GM21367 (cell line): Measurements from ENCODE around the gene EXOC3L4.
"Not testable (repeated sequence)": the region's sequence is repeated elsewhere in the genome, so short reads cannot be mapped to it uniquely, and the experiment has no call there.

ENCODE experiments used
- ATAC-seq: cut with Tn5 transposase; IDR thresholded peaks from one replicate; pipeline ENCODE4 v1.9.1; 2021; ENCODE audit not compliant: unreplicated experiment

Gene EXOC3L4

GRCh38 chr14:103103461-103104388, 9.2 kb downstream of the EXOC3L4 start:
- ATAC-seq: no peak

GRCh38 chr14:103104389-103104653, 9.8 kb downstream of the EXOC3L4 start:
- no peak for ATAC-seq

GRCh38 chr14:103104654-103105452, 10.3 kb downstream of the EXOC3L4 start:
- ATAC-seq: no peak

GRCh38 chr14:103105580-103106150, 11.1 kb downstream of the EXOC3L4 start:
- no peak for ATAC-seq

- ATAC-seq: no peak
These were observed 12.9 kb downstream of the EXOC3L4 start for GRCh38 chr14:103107455-103107854.

GRCh38 chr14:103107941-103108748, 13.6 kb downstream of the EXOC3L4 start:
- ATAC-seq: no peak

GRCh38 chr14:103108749-103109207, 14.3 kb downstream of the EXOC3L4 start:
- no peak for ATAC-seq

GRCh38 chr14:103109535-103110441, 15.3 kb downstream of the EXOC3L4 start:
- ATAC-seq: no peak

- ATAC-seq: no peak
These were observed 16.2 kb downstream of the EXOC3L4 start for GRCh38 chr14:103110681-103111231.

- ATAC-seq: no peak
These were observed 16.8 kb downstream of the EXOC3L4 start for GRCh38 chr14:103111232-103111868.

- ATAC-seq: no peak
These were observed 18.1 kb downstream of the EXOC3L4 start for GRCh38 chr14:103112400-103113243.

GRCh38 chr14:103113303-103113702, 18.8 kb downstream of the EXOC3L4 start:
- no peak for ATAC-seq

GRCh38 chr14:103113774-103114173, 19.2 kb downstream of the EXOC3L4 start:
- ATAC-seq: no peak

GRCh38 chr14:103115086-103115679, 20.7 kb downstream of the EXOC3L4 start:
- not testable (repeated sequence) for ATAC-seq

GRCh38 chr14:103115845-103116572, 21.5 kb downstream of the EXOC3L4 start:
- ATAC-seq: no peak

GRCh38 chr14:103116636-103117035, 22.1 kb downstream of the EXOC3L4 start:
- no peak for ATAC-seq

GRCh38 chr14:103117499-103117898, 23.0 kb downstream of the EXOC3L4 start:
- not testable (repeated sequence) for ATAC-seq
